Measurements from ENCODE around the gene CDC42BPB.

CDC42BPB gene

DNA sequence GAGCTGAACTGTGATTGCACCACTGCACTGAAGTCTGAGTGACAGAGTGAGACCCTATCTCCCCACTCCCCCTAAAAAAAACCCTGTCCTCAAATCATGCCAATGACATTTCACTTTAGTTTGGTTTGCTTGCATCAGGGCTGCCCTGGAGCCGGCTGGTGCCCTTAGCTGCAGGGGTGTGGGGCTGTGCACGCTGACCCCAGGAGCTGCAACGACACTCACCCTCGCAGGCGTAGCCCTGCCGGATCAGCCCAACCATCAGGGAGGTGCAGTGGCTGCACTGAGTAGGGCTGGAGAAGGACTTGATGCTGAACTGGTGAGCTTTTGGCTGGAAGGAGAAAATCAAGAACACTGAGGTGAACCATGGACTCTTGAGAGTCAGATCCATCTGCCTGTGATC, 105.1 kb downstream of the CDC42BPB start:
- DNase-seq (ENCODE audit: insufficient read length, low spot score) (no peak), FAIRE-seq (no peak)
- TF ChIP-seq POU2F2 (IDR thresholded peaks at IDR 0.05; ENCODE audit: low read depth, low read length) (no peak), SPI1 (IDR thresholded peaks at IDR 0.05; ENCODE audit: low read depth, low read length) (no peak), POLR2AphosphoS5 (IDR thresholded peaks at IDR 0.05; ENCODE audit: low read depth, low read length) (no peak), POLR2A (IDR thresholded peaks at IDR 0.05; ENCODE audit: low read depth, low read length) (no peak), TAF1 (IDR thresholded peaks at IDR 0.05; ENCODE audit: low read depth, low read length) (no peak), PAX5 (IDR thresholded peaks at IDR 0.05; ENCODE audit: insufficient read depth, low read length, severe bottlenecking) (no peak)

DNA sequence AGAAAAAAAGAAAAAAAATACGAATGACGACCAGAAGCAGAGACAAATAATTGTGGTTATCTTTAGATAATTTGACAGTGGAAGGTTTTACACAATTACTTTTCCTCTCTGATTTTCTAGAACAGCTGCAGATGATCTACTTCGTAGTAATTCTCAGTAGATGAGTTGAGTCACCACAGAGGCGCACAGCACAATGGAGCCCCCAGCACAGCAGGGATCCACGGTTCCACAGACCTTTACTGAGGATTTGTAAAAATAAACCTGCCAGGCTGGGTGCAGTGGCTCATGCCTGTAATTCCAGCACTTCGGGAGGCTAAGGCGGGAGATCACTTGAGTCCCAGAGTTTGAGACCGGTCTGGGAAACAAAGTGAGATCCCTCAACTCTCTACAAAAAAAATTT, 105.5 kb downstream of the CDC42BPB start:
- TF ChIP-seq SPI1 (IDR thresholded peaks at IDR 0.05; ENCODE audit: low read depth, low read length) (no peak), TAF1 (IDR thresholded peaks at IDR 0.05; ENCODE audit: low read depth, low read length) (no peak), POLR2AphosphoS5 (IDR thresholded peaks at IDR 0.05; ENCODE audit: low read depth, low read length) (no peak), POLR2A (IDR thresholded peaks at IDR 0.05; ENCODE audit: low read depth, low read length) (no peak), PAX5 (IDR thresholded peaks at IDR 0.05; ENCODE audit: insufficient read depth, low read length, severe bottlenecking) (no peak), POU2F2 (IDR thresholded peaks at IDR 0.05; ENCODE audit: low read depth, low read length) (no peak)
- FAIRE-seq (no peak), DNase-seq (ENCODE audit: insufficient read length, low spot score) (no peak)

- no peak for DNase-seq (ENCODE audit: insufficient read length, low spot score)
- FAIRE-seq, result no peak
Measured at GRCh38 chr14:102951034-102951433, 106.3 kb downstream of the CDC42BPB start.

DNA sequence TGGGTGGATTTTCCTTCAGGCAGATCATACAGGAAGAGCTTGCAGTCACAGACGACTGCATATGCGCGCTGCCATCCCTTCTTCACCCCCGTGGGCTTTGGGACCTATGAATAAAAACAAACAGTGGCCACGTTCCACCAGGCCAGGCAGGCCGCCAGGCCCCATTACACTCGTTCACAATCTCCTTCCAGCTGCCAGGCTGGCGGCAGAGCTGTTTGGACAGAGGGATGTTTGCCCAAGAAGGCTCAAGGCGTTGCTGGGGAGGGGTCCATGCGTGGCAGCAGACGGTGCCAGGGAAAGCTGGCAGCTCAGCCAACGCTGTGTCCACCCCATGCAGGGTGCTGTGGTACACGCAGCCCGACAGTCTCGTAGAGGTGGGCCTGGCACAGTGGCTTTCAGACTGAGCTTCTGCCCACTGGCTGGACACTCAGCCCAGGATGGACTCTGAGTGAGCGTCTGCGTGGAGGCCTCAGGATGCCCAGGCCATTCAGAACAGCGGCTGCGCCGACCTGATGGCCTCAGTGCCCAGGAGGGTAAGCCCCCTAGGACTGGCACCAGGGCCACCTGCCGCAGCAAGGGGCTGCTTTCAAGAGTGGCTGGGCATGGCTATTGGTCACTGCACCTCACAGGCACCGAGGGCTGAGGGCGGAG, 107.4 kb downstream of the CDC42BPB start:
- peak; percentile 9 for FAIRE-seq
- DNase-seq (ENCODE audit: insufficient read length, low spot score), result no peak
- TF ChIP-seq TAF1 (IDR thresholded peaks at IDR 0.05; ENCODE audit: low read depth, low read length), result no peak
- no peak for TF ChIP-seq POLR2A (IDR thresholded peaks at IDR 0.05; ENCODE audit: low read depth, low read length)
- TF ChIP-seq PAX5 (IDR thresholded peaks at IDR 0.05; ENCODE audit: insufficient read depth, low read length, severe bottlenecking), result no peak
- TF ChIP-seq POLR2AphosphoS5 (IDR thresholded peaks at IDR 0.05; ENCODE audit: low read depth, low read length), result no peak
- TF ChIP-seq SPI1 (IDR thresholded peaks at IDR 0.05; ENCODE audit: low read depth, low read length), result no peak
- TF ChIP-seq POU2F2 (IDR thresholded peaks at IDR 0.05; ENCODE audit: low read depth, low read length), result no peak

More at GRCh38 chr14:102951034-102951433, 106.3 kb downstream of the CDC42BPB start:
- TF ChIP-seq POLR2A (IDR thresholded peaks at IDR 0.05; ENCODE audit: low read depth, low read length), result no peak
- no peak for TF ChIP-seq TAF1 (IDR thresholded peaks at IDR 0.05; ENCODE audit: low read depth, low read length)
- no peak for TF ChIP-seq POU2F2 (IDR thresholded peaks at IDR 0.05; ENCODE audit: low read depth, low read length)
- TF ChIP-seq PAX5 (IDR thresholded peaks at IDR 0.05; ENCODE audit: insufficient read depth, low read length, severe bottlenecking), result no peak
- no peak for TF ChIP-seq POLR2AphosphoS5 (IDR thresholded peaks at IDR 0.05; ENCODE audit: low read depth, low read length)

- FAIRE-seq, result peak; percentile 96
- TF ChIP-seq POLR2A (IDR thresholded peaks at IDR 0.05; ENCODE audit: low read depth, low read length) (no peak), POU2F2 (IDR thresholded peaks at IDR 0.05; ENCODE audit: low read depth, low read length) (no peak), SPI1 (IDR thresholded peaks at IDR 0.05; ENCODE audit: low read depth, low read length) (peak; percentile 83), TAF1 (IDR thresholded peaks at IDR 0.05; ENCODE audit: low read depth, low read length) (no peak), POLR2AphosphoS5 (IDR thresholded peaks at IDR 0.05; ENCODE audit: low read depth, low read length) (no peak), PAX5 (IDR thresholded peaks at IDR 0.05; ENCODE audit: insufficient read depth, low read length, severe bottlenecking) (no peak)
- DNase-seq (ENCODE audit: insufficient read length, low spot score), result no peak
Measured at GRCh38 chr14:102949062-102949800, 108.1 kb downstream of the CDC42BPB start.

DNA sequence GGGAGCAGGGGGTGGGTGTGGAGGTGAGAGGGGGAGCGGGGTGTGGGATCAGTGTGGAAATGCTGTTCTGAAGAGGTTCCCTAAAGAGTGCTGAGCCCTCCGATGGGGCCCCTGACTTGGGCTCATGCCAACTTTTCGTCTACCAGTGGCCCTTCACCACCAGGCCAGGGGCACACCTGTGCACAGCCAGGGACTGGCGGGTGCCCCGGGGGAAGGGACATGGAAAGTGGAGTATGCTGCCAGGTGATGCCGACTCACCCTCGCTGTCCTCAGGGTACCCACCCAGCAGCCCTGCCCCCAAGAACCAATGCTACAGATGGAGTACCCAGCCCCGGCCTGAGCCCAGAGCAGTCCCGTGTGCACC, 108.7 kb downstream of the CDC42BPB start:
- DNase-seq (ENCODE audit: insufficient read length, low spot score), result no peak
- no peak for TF ChIP-seq TAF1 (IDR thresholded peaks at IDR 0.05; ENCODE audit: low read depth, low read length)
- no peak for TF ChIP-seq SPI1 (IDR thresholded peaks at IDR 0.05; ENCODE audit: low read depth, low read length)
- no peak for TF ChIP-seq POLR2AphosphoS5 (IDR thresholded peaks at IDR 0.05; ENCODE audit: low read depth, low read length)
- no peak for TF ChIP-seq POLR2A (IDR thresholded peaks at IDR 0.05; ENCODE audit: low read depth, low read length)
- no peak for TF ChIP-seq PAX5 (IDR thresholded peaks at IDR 0.05; ENCODE audit: insufficient read depth, low read length, severe bottlenecking)
- no peak for TF ChIP-seq POU2F2 (IDR thresholded peaks at IDR 0.05; ENCODE audit: low read depth, low read length)
- FAIRE-seq, result no peak

DNA sequence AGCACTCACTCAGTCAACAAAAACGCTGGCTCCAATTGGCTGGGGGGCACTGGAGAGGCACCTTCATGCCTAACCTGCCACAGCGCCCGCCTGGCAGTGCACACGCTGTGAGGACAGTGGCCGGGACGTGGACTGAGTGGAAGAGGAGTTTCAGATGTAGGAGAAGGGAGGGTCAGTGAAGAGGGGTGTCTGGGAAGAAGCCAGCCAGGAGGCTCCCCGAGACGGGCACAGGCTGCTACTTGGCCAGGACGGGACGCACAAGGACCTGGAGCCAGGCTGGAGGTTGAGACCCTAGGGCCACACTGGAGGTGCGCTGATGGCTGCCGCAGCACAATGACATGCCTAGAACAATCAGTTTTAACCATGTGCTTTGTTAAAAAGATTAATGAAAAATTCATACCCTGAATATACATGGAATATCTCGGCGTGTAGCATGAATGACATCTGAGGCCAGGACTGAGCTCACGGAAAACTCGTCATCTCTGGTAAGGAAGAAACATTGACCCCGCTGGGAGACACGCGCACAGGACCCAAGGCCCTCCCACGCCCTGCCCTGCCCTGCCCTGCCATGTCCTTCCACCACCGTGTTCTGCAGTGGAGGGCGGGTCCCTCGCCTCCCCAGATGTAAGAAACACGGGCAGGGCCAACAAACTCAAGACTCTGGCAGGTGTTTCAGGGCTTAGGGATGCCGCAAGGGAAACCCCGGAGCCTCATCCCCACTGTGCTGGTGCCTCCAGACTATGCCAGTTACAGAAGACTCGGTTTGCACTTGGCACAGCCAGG, 109.8 kb downstream of the CDC42BPB start:
- no peak for FAIRE-seq
- TF ChIP-seq PAX5 (IDR thresholded peaks at IDR 0.05; ENCODE audit: insufficient read depth, low read length, severe bottlenecking) (no peak), POU2F2 (IDR thresholded peaks at IDR 0.05; ENCODE audit: low read depth, low read length) (no peak), POLR2A (IDR thresholded peaks at IDR 0.05; ENCODE audit: low read depth, low read length) (no peak), POLR2AphosphoS5 (IDR thresholded peaks at IDR 0.05; ENCODE audit: low read depth, low read length) (no peak), TAF1 (IDR thresholded peaks at IDR 0.05; ENCODE audit: low read depth, low read length) (no peak), SPI1 (IDR thresholded peaks at IDR 0.05; ENCODE audit: low read depth, low read length) (no peak)
- no peak for DNase-seq (ENCODE audit: insufficient read length, low spot score)

GRCh38 chr14:102945346-102946130, 111.8 kb downstream of the CDC42BPB start:
- DNase-seq (ENCODE audit: insufficient read length, low spot score) (no peak), FAIRE-seq (no peak)
- no peak for TF ChIP-seq POLR2AphosphoS5 (IDR thresholded peaks at IDR 0.05; ENCODE audit: low read depth, low read length)
- no peak for TF ChIP-seq PAX5 (IDR thresholded peaks at IDR 0.05; ENCODE audit: insufficient read depth, low read length, severe bottlenecking)
- TF ChIP-seq SPI1 (IDR thresholded peaks at IDR 0.05; ENCODE audit: low read depth, low read length), result no peak
- TF ChIP-seq POU2F2 (IDR thresholded peaks at IDR 0.05; ENCODE audit: low read depth, low read length), result no peak
- TF ChIP-seq TAF1 (IDR thresholded peaks at IDR 0.05; ENCODE audit: low read depth, low read length), result no peak
- TF ChIP-seq POLR2A (IDR thresholded peaks at IDR 0.05; ENCODE audit: low read depth, low read length), result no peak
